GM18873 (cell line): Measurements from ENCODE around the gene CHKA.
"Not testable (repeated sequence)": the region's sequence is repeated elsewhere in the genome, so short reads cannot be mapped to it uniquely, and the experiment has no call there.

Experiments used
- ATAC-seq: cut with Tn5 transposase; IDR thresholded peaks from one replicate; pipeline ENCODE4 v1.9.1; 2021; ENCODE audit warnings: mild to moderate bottlenecking, moderate library complexity, moderate number of reproducible peaks; ENCODE audit not compliant: unreplicated experiment, low FRiP score

Gene CHKA

GRCh38 chr11:68117853-68118470, 3.2 kb downstream of the CHKA start:
- ATAC-seq, result no peak

GRCh38 chr11:68116974-68117373, 4.2 kb downstream of the CHKA start:
- no peak for ATAC-seq

- ATAC-seq, result no peak
Observed at GRCh38 chr11:68116126-68116525, 5.1 kb downstream of the CHKA start.

- no peak for ATAC-seq
Observed at GRCh38 chr11:68115285-68115684, 5.9 kb downstream of the CHKA start.

GRCh38 chr11:68113986-68114385, 7.2 kb downstream of the CHKA start:
- ATAC-seq, result no peak

GRCh38 chr11:68107689-68108088, 13.5 kb downstream of the CHKA start:
- no peak for ATAC-seq

GRCh38 chr11:68106165-68106940, 14.8 kb downstream of the CHKA start:
- no peak for ATAC-seq

GRCh38 chr11:68099474-68100405, 21.4 kb downstream of the CHKA start:
- ATAC-seq, result no peak

GRCh38 chr11:68099057-68099456, 22.1 kb downstream of the CHKA start:
- no peak for ATAC-seq

- no peak for ATAC-seq
Observed at GRCh38 chr11:68096962-68097361, 24.2 kb downstream of the CHKA start.

- no peak for ATAC-seq
Observed at GRCh38 chr11:68093565-68093964, 27.6 kb downstream of the CHKA start.

GRCh38 chr11:68092946-68093345, 28.2 kb downstream of the CHKA start:
- ATAC-seq, result not testable (repeated sequence)

GRCh38 chr11:68092411-68092810, 28.8 kb downstream of the CHKA start:
- ATAC-seq, result no peak

- ATAC-seq, result no peak
Observed at GRCh38 chr11:68090706-68091105, 30.5 kb downstream of the CHKA start.

GRCh38 chr11:68090287-68090686, 30.9 kb downstream of the CHKA start:
- ATAC-seq, result no peak

- no peak for ATAC-seq
Observed at GRCh38 chr11:68089679-68090078, 31.5 kb downstream of the CHKA start.

- no peak for ATAC-seq
Observed at GRCh38 chr11:68083517-68083916, 37.7 kb downstream of the CHKA start.

GRCh38 chr11:68082481-68082880, 38.7 kb downstream of the CHKA start:
- no peak for ATAC-seq

- ATAC-seq, result no peak
Observed at GRCh38 chr11:68081691-68082090, 39.5 kb downstream of the CHKA start.

- ATAC-seq, result no peak
Observed at GRCh38 chr11:68080860-68081259, 40.3 kb downstream of the CHKA start.
